GM23248 (cell line): ENCODE measurements around the gene POR. TPM values are rescaled to one million over a fixed set of nuclear protein-coding genes. Genes with fewer than 3 reads are reported as not detected.
"Not testable (repeated sequence)": the region's sequence is repeated elsewhere in the genome, so short reads cannot be mapped to it uniquely, and the experiment has no call there.

ENCODE experiments used
- DNase-seq: peaks from one replicate; pipeline ENCODE4 v3.0.0-alpha.2; 2015
- H2AFZ ChIP-seq: fragments of 200-600 bp; sonication (generic); 2 replicates; pipeline ENCODE4 v1.6.1; 2016; ENCODE audit warnings: antibody characterized with exemption
- H3F3A ChIP-seq: fragments of 200-600 bp; sonication (generic); 2 replicates; pipeline ENCODE4 v1.6.1; 2016; ENCODE audit warnings: mild to moderate bottlenecking, antibody characterized with exemption, mixed run types; ENCODE audit not compliant: insufficient read depth
- H3K27ac ChIP-seq: fragments of 200-600 bp; sonication (generic); 2 replicates; pipeline ENCODE4 v1.5.1; 2016; ENCODE audit warnings: mild to moderate bottlenecking
- H3K27me3 ChIP-seq: fragments of 200-600 bp; sonication (generic); replicated peaks from 2 replicates; pipeline ENCODE4 v1.6.1; 2016; ENCODE audit warnings: mild to moderate bottlenecking; ENCODE audit not compliant: insufficient read depth
- H3K36me3 ChIP-seq: fragments of 200-600 bp; sonication (generic); 2 replicates; pipeline ENCODE4 v1.6.1; 2016; ENCODE audit warnings: low read depth, mild to moderate bottlenecking
- H3K4me1 ChIP-seq: fragments of 200-600 bp; sonication (generic); 2 replicates; pipeline ENCODE4 v1.6.1; 2016; ENCODE audit warnings: mild to moderate bottlenecking; ENCODE audit not compliant: insufficient read depth
- H3K4me2 ChIP-seq: fragments of 200-600 bp; sonication (generic); one replicate; pipeline ENCODE4 v1.6.1; 2016; ENCODE audit warnings: mild to moderate bottlenecking; ENCODE audit not compliant: unreplicated experiment
- H3K4me3 ChIP-seq: fragments of 200-600 bp; sonication (generic); 2 replicates; pipeline ENCODE4 v1.5.1; 2016; ENCODE audit warnings: mild to moderate bottlenecking
- H3K79me2 ChIP-seq: fragments of 200-600 bp; sonication (generic); 2 replicates; pipeline ENCODE4 v1.6.1; 2016; ENCODE audit warnings: mild to moderate bottlenecking; ENCODE audit not compliant: insufficient read depth
- H3K9ac ChIP-seq: fragments of 200-600 bp; sonication (generic); 2 replicates; pipeline ENCODE4 v1.6.1; 2016; ENCODE audit warnings: mild to moderate bottlenecking
- H3K9me2 ChIP-seq: fragments of 200-600 bp; sonication (generic); 2 replicates; pipeline ENCODE4 v1.6.1; 2016; ENCODE audit warnings: mixed run types, mild to moderate bottlenecking, moderate library complexity; ENCODE audit not compliant: insufficient read depth
- H3K9me3 ChIP-seq: fragments of 200-600 bp; sonication (generic); one replicate; pipeline ENCODE4 v1.6.1; 2017; ENCODE audit warnings: low read depth
- H4K20me1 ChIP-seq: fragments of 200-600 bp; sonication (generic); 2 replicates; pipeline ENCODE4 v1.6.0; 2016; ENCODE audit not compliant: insufficient read depth
- EZH2 ChIP-seq: fragments of 200-600 bp; sonication (generic); IDR thresholded peaks from 2 replicates; pipeline ENCODE4 v1.6.1; 2018; ENCODE audit warnings: antibody characterized with exemption, mild to moderate bottlenecking; ENCODE audit not compliant: insufficient read depth, poor library complexity, severe bottlenecking
- EZH2phosphoT487 ChIP-seq: fragments of 200-600 bp; sonication (generic); IDR thresholded peaks from 2 replicates; pipeline ENCODE4 v1.6.1; 2018; ENCODE audit warnings: antibody characterized with exemption, moderate library complexity, mild to moderate bottlenecking, low read depth; ENCODE audit not compliant: insufficient read depth
- WGBS, 2 experiments: methylation state at CpG; one replicate each; pipeline ENCODE4 v1.1.6; 2015 to 2017; ENCODE audit warnings: low lambda C conversion rate in 2 of 2, low coverage in 1 of 2; ENCODE audit errors: missing lambda C conversion rate in 2 of 2; 5-methylcytosine and 5-hydroxymethylcytosine counted together
- in situ Hi-C: fragments of 300-500 bp; cut with MboI; formaldehyde crosslinking; loops from 2 replicates; pipeline ENCODE4 v1.15.0; 2020
- polyA plus RNA-seq: library from polyadenylated mRNA; unstranded; fragments of >200 nt; fragmentation: Nextera tagmentation; extraction: Ambion mirVana; gene quantifications from 2 replicates; pipeline ENCODE4 v1.2.1, GENCODE V29; 2016
- total RNA-seq: library from RNA; depleted of rRNA; stranded (reverse); fragments of >200 nt; shearing (Covaris generic); gene quantifications from 2 replicates; pipeline ENCODE4 v1.2.3, GENCODE V29; 2014

POR gene
- total and polyA plus RNA-seq, 2 experiments from 2014 or later = 42.7 to 58.6 TPM

DNA sequence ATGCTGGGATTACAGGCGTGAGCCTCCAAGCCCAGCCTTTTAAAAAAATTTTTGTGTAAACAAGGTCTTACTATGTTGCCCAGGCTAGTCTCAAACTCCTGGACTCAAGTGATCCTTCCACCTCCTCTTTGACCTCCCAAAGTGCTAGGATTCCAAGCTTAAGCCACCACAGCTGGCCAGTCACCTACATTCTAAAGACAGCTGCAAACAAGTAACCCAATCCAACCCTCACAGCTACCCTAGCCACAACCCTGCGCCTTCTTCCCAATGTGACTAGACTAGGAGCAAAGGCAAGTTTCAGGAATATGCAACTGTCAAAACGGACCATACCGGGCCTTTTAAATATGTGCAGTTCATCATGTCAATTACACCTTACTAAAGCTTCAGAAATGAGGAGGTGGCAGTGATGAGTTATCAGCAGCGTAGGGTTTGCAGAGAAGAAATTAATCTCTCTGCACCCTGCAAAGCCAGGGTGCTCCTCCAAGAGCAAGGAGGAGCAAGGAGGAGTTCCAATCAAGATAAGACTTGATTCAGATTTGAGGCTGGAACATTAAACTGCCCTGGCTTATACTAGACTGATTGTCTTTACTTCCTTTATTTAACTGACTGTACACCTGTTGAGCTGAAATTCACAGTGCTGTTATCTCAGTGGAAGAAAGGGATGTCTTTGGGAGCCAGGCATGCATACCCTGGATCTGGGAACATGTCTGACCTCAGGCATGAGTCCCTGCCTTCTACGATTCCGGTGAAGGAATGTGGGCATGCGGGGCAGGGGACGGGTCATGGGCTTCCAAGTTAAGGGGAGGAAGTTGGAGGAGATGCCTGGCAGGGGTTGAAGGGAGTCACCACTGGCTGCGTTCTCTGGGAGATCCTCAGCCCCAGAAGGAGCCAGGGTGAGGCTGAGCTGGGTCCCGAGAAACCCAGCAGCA is 95.0 kb downstream of the POR start:
- Histone ChIP-seq H3K4me3 (no peak overlapping the region), H3K27ac (no peak overlapping the region), H3K9me3 (no peaks in the 10 kb centered on the region), H4K20me1 (no peaks in the 10 kb centered on the region), H3F3A (peaks cover 12% of the 10 kb centered on the region; the same call in 1 of the 2 replicates), H3K36me3 (no peaks in the 10 kb centered on the region; the same call in 1 of the 2 replicates), H3K4me2 (no peak overlapping the region), H3K79me2 (no peaks in the 10 kb centered on the region), H3K4me1 (peaks cover 10% of the 10 kb centered on the region; the same call in 1 of the 2 replicates), H3K9ac (no peak overlapping the region), H2AFZ (no peak overlapping the region), H3K27me3 (no peaks in the 10 kb centered on the region), H3K9me2 (no peaks in the 10 kb centered on the region)
- DNase-seq = no peak
- TF ChIP-seq EZH2phosphoT487 = no peak
- TF ChIP-seq EZH2 = no peak
- WGBS, 2 experiments = 73% methylated on average over 11 of the region's 11 CpGs
- in situ Hi-C loops = loop anchor here (10.0 kb wide), 1 partner anchor 145 kb away; no protein-coding TSS in a partner anchor

- in situ Hi-C loops = loop anchor here (10.0 kb wide), 1 partner anchor 147 kb away; no protein-coding TSS in a partner anchor
- peak overlapping the region; percentile 55 for H3K27ac ChIP-seq
Observed at GRCh38 chr7:76011442-76011861, 96.5 kb downstream of the POR start.

DNA sequence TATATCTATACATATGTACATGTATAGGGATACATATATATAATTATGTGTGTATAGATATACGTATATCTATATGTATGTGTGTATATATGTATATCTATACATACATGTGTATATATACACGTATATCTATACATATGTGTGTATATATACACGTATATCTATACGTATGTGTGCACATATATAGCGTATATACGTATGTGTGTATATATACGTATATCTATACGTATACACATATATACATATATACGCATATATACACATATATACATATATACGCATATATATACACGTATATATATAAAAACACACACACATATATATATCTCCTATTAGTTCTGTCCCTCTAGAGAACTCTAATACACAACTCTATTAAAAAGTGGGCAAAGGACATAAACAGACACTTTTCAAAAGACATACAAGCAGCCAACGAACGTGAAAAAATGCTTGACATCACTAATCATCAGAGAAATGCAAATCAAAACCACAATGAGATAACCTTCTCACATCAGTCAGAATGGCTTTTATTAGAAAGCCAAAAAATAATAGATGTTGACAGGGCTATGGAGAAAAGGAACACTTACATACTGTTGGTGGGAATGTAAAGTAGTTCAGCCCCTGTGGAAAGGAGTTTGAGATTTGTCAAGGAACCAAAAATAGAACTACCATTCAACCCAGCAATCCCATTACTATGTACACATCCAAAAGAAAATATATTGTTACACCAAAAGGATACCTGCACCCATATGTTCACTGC is 101.4 kb downstream of the POR start:
- WGBS, 2 experiments = 87 to 93% methylated on average over 13 of the region's 13 CpGs
- no peaks in the 10 kb centered on the region for H4K20me1 ChIP-seq
- H2AFZ ChIP-seq = no peak overlapping the region
- no peak overlapping the region for H3K4me3 ChIP-seq
- H3K9ac ChIP-seq = no peak overlapping the region
- no peaks in the 10 kb centered on the region for H3K79me2 ChIP-seq
- no peaks in the 10 kb centered on the region for H3K9me2 ChIP-seq
- H3K36me3 ChIP-seq = peaks cover 3% of the 10 kb centered on the region; the same call in 1 of the 2 replicates
- in situ Hi-C loops = loop anchor here (10.0 kb wide), 1 partner anchor 152 kb away; no protein-coding TSS in a partner anchor
- no peak overlapping the region for H3K4me2 ChIP-seq
- no peak overlapping the region for H3K27ac ChIP-seq
- DNase-seq = no peak
- H3K9me3 ChIP-seq = no peaks in the 10 kb centered on the region
- H3K4me1 ChIP-seq = peaks cover 5% of the 10 kb centered on the region; the same call in 1 of the 2 replicates
- 0 out of 2 replicates have a peak, but pooled peaks cover 5% of the 10 kb centered on the region for H3F3A ChIP-seq
- no peaks in the 10 kb centered on the region for H3K27me3 ChIP-seq
- TF ChIP-seq EZH2phosphoT487 (no peak), EZH2 (no peak)

More at GRCh38 chr7:76011442-76011861, 96.5 kb downstream of the POR start:
- TF ChIP-seq EZH2phosphoT487 (no peak), EZH2 (no peak)
- WGBS, 2 experiments = 16 to 24% methylated on average over 8 of the region's 8 CpGs
- no peaks in the 10 kb centered on the region for H4K20me1 ChIP-seq
- no peaks in the 10 kb centered on the region for H3K27me3 ChIP-seq
- peak overlapping the region; percentile 53 for H3K9ac ChIP-seq
- no peaks in the 10 kb centered on the region for H3K9me2 ChIP-seq
- H3K9me3 ChIP-seq = no peaks in the 10 kb centered on the region
- H3F3A ChIP-seq = peaks cover 12% of the 10 kb centered on the region; the same call in 1 of the 2 replicates
- H3K36me3 ChIP-seq = peaks cover 1% of the 10 kb centered on the region; the same call in 1 of the 2 replicates
- H2AFZ ChIP-seq = peak overlapping the region; percentile 18
- H3K4me2 ChIP-seq = peak overlapping the region; percentile 43
- H3K79me2 ChIP-seq = no peaks in the 10 kb centered on the region
- H3K4me3 ChIP-seq = no peak overlapping the region
- peak; percentile 76 for DNase-seq
- H3K4me1 ChIP-seq = peaks cover 10% of the 10 kb centered on the region; the same call in 1 of the 2 replicates

GRCh38 chr7:76018520-76018919 is 103.6 kb downstream of the POR start:
- not testable (repeated sequence) for H3K9me2 ChIP-seq, H3K9me3 ChIP-seq, DNase-seq, H4K20me1 ChIP-seq, H3K4me2 ChIP-seq, H3K27ac ChIP-seq, H3K36me3 ChIP-seq, H2AFZ ChIP-seq, H3K79me2 ChIP-seq, H3K4me3 ChIP-seq, H3K4me1 ChIP-seq, H3K27me3 ChIP-seq, H3K9ac ChIP-seq, H3F3A ChIP-seq
- WGBS, 2 experiments = 94 to 97% methylated on average over 4 of the region's 4 CpGs
- in situ Hi-C loops = loop anchor here (10.0 kb wide), 1 partner anchor 154 kb away; no protein-coding TSS in a partner anchor
